Measurements from ENCODE around the gene ATF7IP2.
A peak's percentile ranks its signal among the peaks of the same experiment; 100 is the strongest.

ATF7IP2 gene

GRCh38 chr16:10517868-10518267 is 132.0 kb downstream of the ATF7IP2 start:
- DNase-seq = no peak

- DNase-seq = no peak
Measured at GRCh38 chr16:10518479-10519041, 132.7 kb downstream of the ATF7IP2 start.

- no peak for DNase-seq
Measured at GRCh38 chr16:10519297-10519696, 133.4 kb downstream of the ATF7IP2 start.

- no peak for DNase-seq
Measured at GRCh38 chr16:10519929-10520868, 134.3 kb downstream of the ATF7IP2 start.

- DNase-seq = no peak
Measured at GRCh38 chr16:10520869-10521578, 135.2 kb downstream of the ATF7IP2 start.

- DNase-seq = peak; percentile 32
Measured at GRCh38 chr16:10521681-10522274, 135.9 kb downstream of the ATF7IP2 start.

- DNase-seq = no peak
Measured at GRCh38 chr16:10522966-10523365, 137.1 kb downstream of the ATF7IP2 start.

- no peak for DNase-seq
Measured at GRCh38 chr16:10525214-10525825, 139.5 kb downstream of the ATF7IP2 start.

GRCh38 chr16:10526962-10527361 is 141.1 kb downstream of the ATF7IP2 start:
- no peak for DNase-seq

- DNase-seq = no peak
Measured at GRCh38 chr16:10528635-10529034, 142.8 kb downstream of the ATF7IP2 start.

- no peak for DNase-seq
Measured at GRCh38 chr16:10529895-10530669, 144.2 kb downstream of the ATF7IP2 start.

GRCh38 chr16:10530685-10531084 is 144.8 kb downstream of the ATF7IP2 start:
- no peak for DNase-seq

GRCh38 chr16:10531582-10531981 is 145.7 kb downstream of the ATF7IP2 start:
- DNase-seq = no peak
